Measurements from ENCODE around the gene UPK1A. TPM values are rescaled to one million over a fixed set of nuclear protein-coding genes. Genes with fewer than 3 reads are reported as not detected.

UPK1A gene
- total and polyA plus RNA-seq, 5 donors from 2014 or later = not detected

DNA sequence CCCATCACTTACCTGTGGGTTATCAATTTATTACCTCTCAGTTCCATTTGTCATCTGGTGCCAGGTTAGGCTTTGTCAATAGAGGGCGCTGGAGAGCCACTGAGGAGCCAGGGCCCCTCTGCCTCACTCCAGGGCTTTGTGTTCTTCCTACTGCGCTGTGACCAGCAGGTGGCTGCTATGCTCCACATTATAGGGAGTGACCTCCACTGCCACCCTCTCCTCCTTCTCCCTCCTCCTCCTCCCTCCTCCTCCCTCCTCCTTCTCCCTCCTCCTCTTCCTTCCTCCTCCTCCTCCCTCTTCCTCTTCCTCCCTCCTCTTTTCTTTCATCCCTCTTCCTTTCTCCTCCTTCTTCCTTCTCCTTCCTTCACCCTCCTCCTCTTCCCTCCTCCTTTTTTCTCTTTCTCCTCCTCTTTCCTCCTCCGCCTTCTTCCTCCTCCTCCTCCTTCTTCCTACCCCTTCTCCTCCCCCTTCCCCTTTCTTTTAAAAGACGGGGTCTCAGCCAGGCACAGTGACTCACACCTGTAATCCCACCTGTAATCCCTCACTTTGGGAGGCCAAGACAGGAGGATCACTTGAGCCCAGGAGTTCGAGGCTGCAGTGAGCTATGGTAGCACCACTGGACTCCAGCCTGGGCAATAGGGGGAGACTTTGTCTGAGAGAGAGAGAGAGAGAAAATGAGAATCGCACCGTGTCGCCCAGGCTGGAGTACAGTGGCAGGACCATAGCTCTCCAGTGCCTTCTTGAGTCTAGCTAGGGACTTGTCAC is 27.7 kb downstream of the UPK1A start:
- H3K27me3 ChIP-seq (ENCODE audit: control insufficient read depth, insufficient read depth, low read length) = no peaks in the 10 kb centered on the region
- Mint-ChIP-seq H3K36me3 (no peaks in the 10 kb centered on the region), H3K9me3 (no peaks in the 10 kb centered on the region), H3K27ac (peak overlapping the region in 2 of 3 donors; percentile 15 to 45), H3K4me3 (no peak overlapping the region), H3K27me3 (no peaks in the 10 kb centered on the region), H3K4me1 (no peaks in the 10 kb centered on the region)
- H3K36me3 ChIP-seq (ENCODE audit: control insufficient read depth, insufficient read depth, low read length) = no peaks in the 10 kb centered on the region
- no peak overlapping the region for H3K4me3 ChIP-seq (ENCODE audit: low read depth, low read length)
- H3K4me1 ChIP-seq (ENCODE audit: control insufficient read depth, insufficient read depth, low read length, poor library complexity, severe bottlenecking) = no peaks in the 10 kb centered on the region
- peak overlapping the region; percentile 55 for H3K27ac ChIP-seq (ENCODE audit: insufficient read depth, low read length, poor library complexity, severe bottlenecking)
- H3K9me3 ChIP-seq (ENCODE audit: control insufficient read depth in 2 of 2, low read length in 2 of 2) = no peaks in the 10 kb centered on the region
- peak; percentile 100 for ATAC-seq (ENCODE audit: low read depth in 2 of 2)
- peak; percentile 83 to 92 (median 90) for DNase-seq

DNA sequence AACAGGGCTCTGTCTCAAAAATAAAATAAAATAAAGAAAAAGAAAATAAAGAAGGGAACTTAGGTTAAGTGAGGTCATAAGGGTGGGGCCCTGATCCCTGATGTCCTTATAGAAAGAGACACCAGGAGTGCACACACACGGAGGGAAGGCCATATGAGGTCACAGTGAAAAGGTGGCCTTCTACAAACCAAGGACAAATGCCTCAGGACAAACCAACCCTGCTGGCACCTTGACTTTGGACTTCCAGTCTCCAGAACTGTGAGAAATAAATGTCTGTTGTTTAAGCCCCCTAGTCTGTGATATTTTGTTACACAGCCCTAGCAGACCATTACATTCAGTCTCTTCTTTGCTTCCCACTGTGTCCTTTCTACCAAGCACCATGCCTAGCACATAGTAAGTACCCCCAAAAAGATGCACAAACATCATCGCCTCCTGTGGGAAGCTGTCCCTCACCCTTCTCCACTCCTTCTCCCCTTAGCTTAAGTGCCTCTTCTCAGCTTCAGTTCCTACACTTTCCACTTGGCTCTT is 29.6 kb downstream of the UPK1A start:
- DNase-seq = no peak
- Mint-ChIP-seq H3K27ac (peak overlapping the region in 1 of 3 donors; percentile 9), H3K4me1 (peaks cover 0 to 2% (median 0%) of the 10 kb centered on the region in 4 donors), H3K9me3 (no peaks in the 10 kb centered on the region), H3K27me3 (no peaks in the 10 kb centered on the region), H3K4me3 (no peak overlapping the region), H3K36me3 (no peaks in the 10 kb centered on the region)
- Histone ChIP-seq H3K4me3 (ENCODE audit: low read depth, low read length) (no peak overlapping the region), H3K27me3 (ENCODE audit: control insufficient read depth, insufficient read depth, low read length) (no peaks in the 10 kb centered on the region), H3K27ac (ENCODE audit: insufficient read depth, low read length, poor library complexity, severe bottlenecking) (no peak overlapping the region), H3K4me1 (ENCODE audit: control insufficient read depth, insufficient read depth, low read length, poor library complexity, severe bottlenecking) (no peaks in the 10 kb centered on the region), H3K9me3 (ENCODE audit: control insufficient read depth in 2 of 2, low read length in 2 of 2) (no peaks in the 10 kb centered on the region), H3K36me3 (ENCODE audit: control insufficient read depth, insufficient read depth, low read length) (no peaks in the 10 kb centered on the region)
- ATAC-seq (ENCODE audit: low read depth in 2 of 2) = no peak

DNA sequence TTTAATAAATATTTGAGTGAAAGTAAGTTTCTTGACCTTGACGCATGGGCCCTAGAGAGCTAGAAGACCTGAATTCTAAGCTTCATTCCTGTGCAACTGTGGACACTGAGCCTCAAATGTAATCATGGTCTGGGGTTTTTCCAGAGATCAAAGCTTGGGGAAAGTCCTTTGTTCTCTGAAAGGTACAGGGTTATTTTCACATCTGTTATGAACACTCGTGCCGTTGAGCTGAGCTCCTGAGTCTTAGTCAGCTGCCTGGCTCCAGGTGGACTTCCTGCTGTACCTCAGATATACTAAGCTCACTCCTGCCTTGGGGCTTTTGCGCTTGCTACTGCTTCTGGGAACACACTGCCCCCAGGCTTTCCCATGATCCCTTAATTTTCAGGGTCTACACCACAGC is 30.5 kb downstream of the UPK1A start:
- H3K36me3 ChIP-seq (ENCODE audit: control insufficient read depth, insufficient read depth, low read length) = no peaks in the 10 kb centered on the region
- H3K4me1 Mint-ChIP-seq = peaks cover 0 to 2% (median 0%) of the 10 kb centered on the region in 4 donors
- H3K27me3 ChIP-seq (ENCODE audit: control insufficient read depth, insufficient read depth, low read length) = no peaks in the 10 kb centered on the region
- H3K9me3 Mint-ChIP-seq = no peaks in the 10 kb centered on the region
- H3K27ac Mint-ChIP-seq = no peak overlapping the region
- H3K9me3 ChIP-seq (ENCODE audit: control insufficient read depth in 2 of 2, low read length in 2 of 2) = no peaks in the 10 kb centered on the region
- no peak overlapping the region for H3K4me3 ChIP-seq (ENCODE audit: low read depth, low read length)
- H3K4me1 ChIP-seq (ENCODE audit: control insufficient read depth, insufficient read depth, low read length, poor library complexity, severe bottlenecking) = peaks cover 1% of the 10 kb centered on the region
- H3K27me3 Mint-ChIP-seq = no peaks in the 10 kb centered on the region
- DNase-seq = peak in 1 of 3 donors; percentile 54
- no peaks in the 10 kb centered on the region for H3K36me3 Mint-ChIP-seq
- peak overlapping the region in 1 of 4 donors; percentile 29 for H3K4me3 Mint-ChIP-seq
- no peak for ATAC-seq (ENCODE audit: low read depth in 2 of 2)
- H3K27ac ChIP-seq (ENCODE audit: insufficient read depth, low read length, poor library complexity, severe bottlenecking) = no peak overlapping the region

DNA sequence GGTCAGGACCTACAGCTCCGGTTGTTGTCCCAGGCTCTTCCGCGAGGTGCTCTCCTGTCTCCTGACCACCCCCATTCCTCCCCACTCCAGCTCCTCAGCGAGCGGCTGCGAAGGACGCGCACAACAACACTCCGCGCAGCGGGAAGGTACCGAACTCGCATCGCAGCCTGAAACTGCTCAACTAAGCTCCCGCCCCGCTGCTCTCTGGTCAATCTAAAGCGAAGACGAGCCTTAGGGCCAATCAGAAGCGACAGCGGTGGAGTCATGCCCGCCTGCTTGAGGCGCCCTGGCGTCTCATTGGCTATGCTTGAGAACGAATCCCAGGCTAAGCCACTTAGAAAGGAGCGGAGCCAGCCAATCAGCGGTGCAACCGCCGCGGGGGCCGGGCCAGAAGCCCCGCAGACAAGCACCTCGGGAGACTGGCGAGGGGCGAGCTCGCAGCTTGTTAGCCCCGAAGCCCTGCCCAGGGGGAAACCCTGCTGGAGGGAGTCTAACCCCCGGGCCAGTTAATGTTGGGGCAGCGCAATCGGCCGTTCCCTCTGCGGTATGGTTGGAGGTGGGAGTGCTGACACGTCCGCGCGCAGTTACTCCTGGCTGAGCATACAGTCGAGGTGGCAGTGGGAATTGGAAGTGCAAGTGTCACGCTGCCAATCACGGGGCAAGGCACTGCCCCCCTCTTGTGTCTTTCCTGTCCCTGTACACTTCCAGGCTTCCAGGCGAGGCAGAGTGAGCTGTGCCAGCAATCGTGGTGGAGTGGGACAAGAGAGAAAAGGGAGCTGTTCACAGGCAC is 36.1 kb downstream of the UPK1A start:
- no peaks in the 10 kb centered on the region for H3K9me3 Mint-ChIP-seq
- ATAC-seq (ENCODE audit: low read depth in 2 of 2) (peak; percentile 100), DNase-seq (peak; percentile 93 to 99 (median 93))
- peak overlapping the region; percentile 67 for H3K4me3 ChIP-seq (ENCODE audit: low read depth, low read length)
- H3K4me1 ChIP-seq (ENCODE audit: control insufficient read depth, insufficient read depth, low read length, poor library complexity, severe bottlenecking) = peaks cover 12% of the 10 kb centered on the region
- H3K4me1 Mint-ChIP-seq = peaks cover 3 to 8% (median 6%) of the 10 kb centered on the region in 4 donors
- H3K36me3 ChIP-seq (ENCODE audit: control insufficient read depth, insufficient read depth, low read length) = no peaks in the 10 kb centered on the region
- H3K27me3 Mint-ChIP-seq = peaks cover 4% of the 10 kb centered on the region
- H3K27ac Mint-ChIP-seq = peak overlapping the region; percentile 92 to 99 (median 98)
- H3K4me3 Mint-ChIP-seq = peak overlapping the region; percentile 85 to 98 (median 96)
- no peaks in the 10 kb centered on the region for H3K27me3 ChIP-seq (ENCODE audit: control insufficient read depth, insufficient read depth, low read length)
- peak overlapping the region; percentile 73 for H3K27ac ChIP-seq (ENCODE audit: insufficient read depth, low read length, poor library complexity, severe bottlenecking)
- no peaks in the 10 kb centered on the region for H3K36me3 Mint-ChIP-seq
- H3K9me3 ChIP-seq (ENCODE audit: control insufficient read depth in 2 of 2, low read length in 2 of 2) = no peaks in the 10 kb centered on the region

DNA sequence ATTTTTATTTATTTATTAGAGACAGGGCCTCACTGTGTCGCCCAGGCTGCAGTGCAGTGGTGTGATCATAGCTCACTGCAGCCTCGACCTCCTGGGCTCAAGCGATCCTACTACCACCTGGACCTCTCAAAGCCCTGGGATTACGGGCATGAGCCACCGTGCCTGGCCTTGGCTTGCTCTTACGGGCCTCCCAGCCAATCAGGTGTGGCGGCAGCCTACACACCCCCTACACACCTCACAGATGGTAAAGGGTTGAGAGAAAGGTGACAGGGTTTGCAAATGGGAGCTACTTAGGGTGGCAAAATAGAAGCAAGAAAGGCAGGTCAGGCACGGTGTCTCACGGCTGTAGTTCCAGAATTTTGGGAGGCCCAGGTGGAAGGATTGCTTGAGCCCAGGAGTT is 37.0 kb downstream of the UPK1A start:
- H3K9me3 Mint-ChIP-seq = no peaks in the 10 kb centered on the region
- H3K4me3 ChIP-seq (ENCODE audit: low read depth, low read length) = no peak overlapping the region

DNA sequence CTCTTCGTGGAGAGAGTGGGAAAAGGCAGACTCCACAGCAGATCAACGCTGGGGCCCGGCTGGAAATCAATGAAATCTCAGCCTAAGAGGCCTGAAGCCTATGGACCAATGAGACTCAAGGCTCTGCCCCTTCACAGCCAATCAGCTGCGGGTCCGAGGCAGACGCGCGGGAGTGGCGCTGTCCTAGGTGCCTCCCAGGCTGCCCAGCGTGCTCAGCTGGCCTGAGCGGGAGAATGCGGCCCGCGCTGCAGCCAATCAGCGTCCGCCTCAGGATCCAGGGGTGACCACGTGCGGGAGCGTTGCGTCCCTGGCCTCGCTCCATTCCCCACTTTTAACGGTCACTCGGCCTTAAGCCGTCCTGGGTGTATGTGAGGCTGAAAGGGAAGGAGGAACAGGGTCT is 37.9 kb downstream of the UPK1A start, which contains the start of gene ZBTB32:
ZBTB32 (plus strand) TSS at position 341 of the 400 bp plus-strand sequence. CDS start 10,069 bp downstream, outside the sequence.
- no peaks in the 10 kb centered on the region for H3K9me3 ChIP-seq (ENCODE audit: control insufficient read depth in 2 of 2, low read length in 2 of 2)
- DNase-seq (peak in 1 of 3 donors; percentile 20), ATAC-seq (ENCODE audit: low read depth in 2 of 2) (no peak)
- H3K4me1 Mint-ChIP-seq = peaks cover 3 to 10% (median 6%) of the 10 kb centered on the region in 4 donors
- peaks cover 4% of the 10 kb centered on the region for H3K27me3 Mint-ChIP-seq
- H3K27me3 ChIP-seq (ENCODE audit: control insufficient read depth, insufficient read depth, low read length) = no peaks in the 10 kb centered on the region
- no peak within 1 kb of the TSS for H3K27ac ChIP-seq (ENCODE audit: insufficient read depth, low read length, poor library complexity, severe bottlenecking)
- no peaks in the 10 kb centered on the region for H3K36me3 Mint-ChIP-seq
- H3K4me3 Mint-ChIP-seq = peak within 1 kb of the TSS in 1 of 4 donors; percentile 41
- H3K9me3 Mint-ChIP-seq = no peaks in the 10 kb centered on the region
- peaks cover 12% of the 10 kb centered on the region for H3K4me1 ChIP-seq (ENCODE audit: control insufficient read depth, insufficient read depth, low read length, poor library complexity, severe bottlenecking)
- H3K27ac Mint-ChIP-seq = no peak within 1 kb of the TSS
- no peaks in the 10 kb centered on the region for H3K36me3 ChIP-seq (ENCODE audit: control insufficient read depth, insufficient read depth, low read length)
- H3K4me3 ChIP-seq (ENCODE audit: low read depth, low read length) = no peak within 1 kb of the TSS

More for the DNA sequence above, 37.0 kb downstream of the UPK1A start:
- peak overlapping the region in 2 of 4 donors; percentile 98 for H3K4me3 Mint-ChIP-seq
- Histone ChIP-seq H3K9me3 (ENCODE audit: control insufficient read depth in 2 of 2, low read length in 2 of 2) (no peaks in the 10 kb centered on the region), H3K36me3 (ENCODE audit: control insufficient read depth, insufficient read depth, low read length) (no peaks in the 10 kb centered on the region), H3K27me3 (ENCODE audit: control insufficient read depth, insufficient read depth, low read length) (no peaks in the 10 kb centered on the region), H3K4me1 (ENCODE audit: control insufficient read depth, insufficient read depth, low read length, poor library complexity, severe bottlenecking) (peaks cover 12% of the 10 kb centered on the region), H3K27ac (ENCODE audit: insufficient read depth, low read length, poor library complexity, severe bottlenecking) (no peak overlapping the region)
- no peak for DNase-seq
- H3K36me3 Mint-ChIP-seq = no peaks in the 10 kb centered on the region
- peaks cover 4% of the 10 kb centered on the region for H3K27me3 Mint-ChIP-seq
- peaks cover 3 to 8% (median 6%) of the 10 kb centered on the region in 4 donors for H3K4me1 Mint-ChIP-seq
- no peak overlapping the region for H3K27ac Mint-ChIP-seq
- ATAC-seq (ENCODE audit: low read depth in 2 of 2) = no peak

DNA sequence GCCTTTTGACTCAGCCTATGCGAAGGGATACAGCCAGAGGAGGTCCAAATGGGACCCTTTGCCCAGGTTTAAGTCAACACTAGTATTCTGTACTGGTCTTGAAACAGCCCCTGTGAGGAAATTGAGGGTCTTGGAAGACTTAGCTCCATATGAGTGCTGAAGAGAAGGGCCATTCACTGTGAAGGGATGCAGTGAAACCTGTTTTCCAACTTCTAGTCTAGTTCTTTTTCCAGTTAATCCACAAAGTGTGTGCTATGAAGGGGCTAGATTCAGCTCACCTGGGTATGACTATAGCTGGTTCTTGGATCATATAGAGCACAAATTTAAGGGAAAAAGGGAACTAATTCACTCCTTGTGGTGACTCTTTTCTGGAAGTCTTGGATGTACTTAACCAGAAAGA is 42.1 kb downstream of the UPK1A start:
- Mint-ChIP-seq H3K9me3 (no peaks in the 10 kb centered on the region), H3K27me3 (no peaks in the 10 kb centered on the region), H3K27ac (no peak overlapping the region), H3K4me1 (peaks cover 15 to 35% (median 25%) of the 10 kb centered on the region in 4 donors), H3K4me3 (no peak overlapping the region), H3K36me3 (no peaks in the 10 kb centered on the region)
- Histone ChIP-seq H3K27me3 (ENCODE audit: control insufficient read depth, insufficient read depth, low read length) (no peaks in the 10 kb centered on the region), H3K4me1 (ENCODE audit: control insufficient read depth, insufficient read depth, low read length, poor library complexity, severe bottlenecking) (peaks cover 34% of the 10 kb centered on the region), H3K9me3 (ENCODE audit: control insufficient read depth in 2 of 2, low read length in 2 of 2) (no peaks in the 10 kb centered on the region), H3K27ac (ENCODE audit: insufficient read depth, low read length, poor library complexity, severe bottlenecking) (no peak overlapping the region), H3K36me3 (ENCODE audit: control insufficient read depth, insufficient read depth, low read length) (no peaks in the 10 kb centered on the region), H3K4me3 (ENCODE audit: low read depth, low read length) (no peak overlapping the region)
- DNase-seq (no peak), ATAC-seq (ENCODE audit: low read depth in 2 of 2) (no peak)
